Epithelial cell of esophagus (primary cell): Measurements from ENCODE around the gene BBOF1.

Source experiments
- DNase-seq: peaks from one replicate; pipeline ENCODE4 v3.0.0; 2010; ENCODE audit warnings: low read depth
- H3K4me3 ChIP-seq: 2 replicates; pipeline ENCODE4 v1.5.1; 2011; ENCODE audit warnings: mild to moderate bottlenecking, low read length, control low read depth
- TF ChIP-seq, protein P1 (sequence below): IDR thresholded peaks from 2 replicates; pipeline ENCODE4 v1.5.1; 2011; ENCODE audit warnings: low read depth, mild to moderate bottlenecking, low read length, control low read depth, inconsistent platforms; ENCODE audit not compliant: insufficient read depth; ENCODE audit errors: missing control alignments

Gene BBOF1

DNA sequence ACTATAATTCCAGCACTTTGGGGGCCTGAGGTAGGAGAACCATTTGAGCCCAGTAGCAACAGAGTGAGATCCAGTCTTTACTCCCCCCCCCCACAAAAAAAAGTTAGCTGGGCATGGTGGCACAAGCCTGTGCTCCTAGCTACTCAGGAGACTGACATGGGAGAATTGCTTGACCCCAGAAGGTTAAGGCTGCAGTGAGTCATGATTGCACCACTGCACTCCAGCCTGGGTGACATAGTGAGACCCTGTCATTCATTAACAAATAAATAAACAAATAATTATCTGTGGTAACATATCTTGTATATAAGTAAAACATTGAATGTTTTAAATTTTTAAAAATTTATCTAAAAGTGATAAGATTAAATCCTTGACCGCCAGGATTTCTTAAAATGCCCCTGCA lies 4.8 kb upstream of the BBOF1 start:
- peak; percentile 6 for DNase-seq
- no peak overlapping the region for H3K4me3 ChIP-seq
- TF ChIP-seq, protein P1, sequence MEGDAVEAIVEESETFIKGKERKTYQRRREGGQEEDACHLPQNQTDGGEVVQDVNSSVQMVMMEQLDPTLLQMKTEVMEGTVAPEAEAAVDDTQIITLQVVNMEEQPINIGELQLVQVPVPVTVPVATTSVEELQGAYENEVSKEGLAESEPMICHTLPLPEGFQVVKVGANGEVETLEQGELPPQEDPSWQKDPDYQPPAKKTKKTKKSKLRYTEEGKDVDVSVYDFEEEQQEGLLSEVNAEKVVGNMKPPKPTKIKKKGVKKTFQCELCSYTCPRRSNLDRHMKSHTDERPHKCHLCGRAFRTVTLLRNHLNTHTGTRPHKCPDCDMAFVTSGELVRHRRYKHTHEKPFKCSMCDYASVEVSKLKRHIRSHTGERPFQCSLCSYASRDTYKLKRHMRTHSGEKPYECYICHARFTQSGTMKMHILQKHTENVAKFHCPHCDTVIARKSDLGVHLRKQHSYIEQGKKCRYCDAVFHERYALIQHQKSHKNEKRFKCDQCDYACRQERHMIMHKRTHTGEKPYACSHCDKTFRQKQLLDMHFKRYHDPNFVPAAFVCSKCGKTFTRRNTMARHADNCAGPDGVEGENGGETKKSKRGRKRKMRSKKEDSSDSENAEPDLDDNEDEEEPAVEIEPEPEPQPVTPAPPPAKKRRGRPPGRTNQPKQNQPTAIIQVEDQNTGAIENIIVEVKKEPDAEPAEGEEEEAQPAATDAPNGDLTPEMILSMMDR: no peak

DNA sequence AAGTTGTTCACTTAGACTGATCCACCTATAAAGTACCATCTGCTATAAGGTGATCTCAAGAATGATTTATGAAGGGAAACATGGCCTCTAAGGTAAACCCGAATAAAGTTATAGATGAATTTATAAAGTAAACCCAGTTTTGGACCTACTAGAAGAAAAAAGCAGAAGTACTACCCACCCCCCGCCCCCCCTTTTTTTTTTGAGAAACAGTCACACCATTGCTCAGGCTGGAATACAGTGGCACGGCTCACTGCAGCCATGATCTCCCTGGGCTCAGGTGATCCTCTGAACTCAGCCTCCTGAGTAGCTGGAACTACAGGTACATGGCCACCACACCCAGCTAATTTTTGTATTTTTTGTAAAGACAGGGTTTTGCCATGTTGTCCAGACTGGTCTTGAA lies 4.0 kb upstream of the BBOF1 start:
- DNase-seq: no peak
- TF ChIP-seq, protein P1: no peak
- H3K4me3 ChIP-seq: no peak overlapping the region

DNA sequence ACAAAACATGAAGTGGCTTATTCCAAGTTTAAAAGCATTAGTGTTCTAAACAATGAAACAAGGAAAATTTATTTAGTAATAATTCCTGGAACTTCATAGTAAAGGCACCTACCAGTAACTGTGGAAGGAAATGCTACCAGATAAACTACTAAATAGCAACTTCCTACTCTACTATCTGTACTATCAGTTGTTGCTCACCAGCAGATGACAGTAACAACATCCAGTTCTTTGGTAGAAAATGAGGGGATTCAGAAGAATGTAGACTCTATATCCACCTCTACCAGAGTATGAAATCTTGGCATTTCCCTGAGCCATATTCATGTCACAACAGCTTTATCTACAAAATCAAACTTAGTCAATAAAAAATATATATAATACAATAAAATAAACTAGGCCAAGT lies 3.2 kb upstream of the BBOF1 start:
- TF ChIP-seq, protein P1: no peak

DNA sequence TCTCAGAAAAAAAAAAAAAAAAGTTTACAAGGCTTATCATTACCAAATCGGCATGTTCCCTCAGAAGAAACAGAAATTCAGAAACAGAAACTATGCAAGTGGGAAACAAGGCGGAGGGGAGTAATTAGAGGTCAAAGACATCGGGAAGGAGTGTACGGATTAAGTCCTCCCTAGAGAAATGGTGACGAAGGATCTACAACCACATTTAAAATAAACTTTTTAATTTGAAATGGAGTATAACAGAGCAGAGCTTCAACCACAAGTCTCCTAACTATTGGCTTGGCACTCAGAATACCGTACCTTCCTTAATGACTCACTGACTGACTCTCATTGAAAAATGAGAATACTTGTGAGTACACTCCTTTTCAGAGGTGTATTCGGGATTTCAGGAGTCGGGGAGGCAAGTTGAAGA lies 969 bp upstream of the BBOF1 start:
- DNase-seq: peak; percentile 82
- H3K4me3 ChIP-seq: peak overlapping the region; percentile 77
- TF ChIP-seq, protein P1: no peak

More for the DNA sequence above, 3.2 kb upstream of the BBOF1 start:
- DNase-seq: no peak
- no peak overlapping the region for H3K4me3 ChIP-seq

DNA sequence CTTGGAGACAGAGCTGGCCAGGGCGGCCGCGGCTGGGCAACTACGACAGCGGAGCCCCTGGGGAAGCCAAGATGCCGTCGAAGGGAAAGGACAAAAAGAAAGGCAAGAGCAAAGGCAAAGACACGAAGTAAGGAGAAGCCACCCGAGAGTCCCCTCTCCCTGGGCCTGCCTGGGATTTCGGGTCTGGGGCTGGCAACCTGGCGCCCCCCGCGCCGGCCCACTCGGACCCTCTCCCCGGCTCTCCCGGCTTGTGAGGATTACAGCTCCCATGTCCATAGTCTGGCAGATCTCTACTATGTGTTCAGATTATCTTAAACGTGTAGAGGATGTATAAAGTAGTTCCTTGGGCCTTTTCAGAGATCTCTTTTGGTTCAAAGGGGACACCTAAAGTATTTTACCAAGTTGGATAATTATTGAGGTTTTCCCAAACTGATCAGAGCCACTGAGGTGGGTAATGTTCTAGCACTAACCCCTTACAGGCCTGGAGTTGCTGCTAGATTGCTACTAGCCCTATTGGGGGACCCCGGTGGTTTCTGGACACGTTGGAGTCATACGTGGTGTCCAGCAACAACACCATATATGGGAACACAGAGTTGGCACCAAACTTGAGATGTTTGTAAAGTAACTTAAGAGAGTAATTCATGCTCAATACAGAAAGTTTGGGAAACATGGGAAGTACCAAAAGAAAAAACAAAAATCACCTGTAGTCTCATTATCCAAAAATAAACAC lies 424 bp downstream of the BBOF1 start:
- H3K4me3 ChIP-seq: peak overlapping the region; percentile 70
- TF ChIP-seq, protein P1: no peak
- DNase-seq: peak; percentile 10

DNA sequence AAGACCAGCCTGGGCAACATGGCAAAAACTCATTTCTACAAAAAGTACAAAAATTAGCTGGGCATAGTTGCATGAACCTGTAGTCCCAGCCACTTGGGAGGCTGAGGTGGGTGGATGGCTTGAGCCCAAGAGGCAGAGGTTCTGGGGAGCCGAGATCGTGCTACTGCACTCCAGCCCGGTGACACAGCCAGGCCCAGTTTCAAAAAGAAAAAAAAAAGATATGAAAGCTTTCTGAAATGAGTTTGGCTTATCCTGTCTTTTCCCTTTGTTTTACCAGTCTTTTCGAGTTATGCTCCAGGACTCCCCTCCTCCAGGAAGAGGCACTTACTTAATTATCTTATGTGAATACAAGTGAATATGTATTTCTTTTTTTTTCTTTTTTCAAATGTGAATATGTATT lies 3.2 kb downstream of the BBOF1 start:
- TF ChIP-seq, protein P1: no peak
- no peak overlapping the region for H3K4me3 ChIP-seq
- no peak for DNase-seq

DNA sequence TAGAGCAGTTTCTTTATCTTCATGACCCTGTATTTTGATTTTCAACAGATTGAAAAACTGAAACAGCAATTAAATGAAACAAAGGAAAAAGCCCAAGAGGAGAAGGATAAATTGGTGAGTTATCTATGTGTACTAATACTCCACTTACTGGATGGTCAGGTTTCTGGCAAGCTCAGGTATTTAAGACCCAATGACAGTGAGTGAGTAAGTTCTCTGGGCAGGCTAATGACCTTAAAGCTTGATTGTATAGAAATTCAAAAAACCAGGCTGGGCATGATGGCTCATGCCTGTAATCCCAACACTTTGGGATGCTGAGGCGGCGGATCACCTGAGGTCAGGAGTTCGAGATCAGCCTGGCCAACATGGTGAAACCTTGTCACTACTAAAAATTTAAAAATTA lies 10.0 kb downstream of the BBOF1 start:
- H3K4me3 ChIP-seq: no peak overlapping the region
- TF ChIP-seq, protein P1: no peak
- peak; percentile 72 for DNase-seq
